Measurements from ENCODE around the gene GARNL3.

GRCh38 chr9:127295005-127295404 lies 30.4 kb downstream of the GARNL3 start:
- no peak for TF ChIP-seq EZH2 (IDR thresholded peaks at IDR 0.05; ENCODE audit: low read depth, unreplicated experiment)
- TF ChIP-seq CREB1 (CRISPR knock-in tag; IDR thresholded peaks at IDR 0.05; ENCODE audit: low read depth), result no peak
- TF ChIP-seq REST (IDR thresholded peaks at IDR 0.05; ENCODE audit: unreplicated experiment), result no peak
